ENCODE measurements around the gene ZNF277. TPM values are rescaled to one million over a fixed set of nuclear protein-coding genes. Genes with fewer than 3 reads are reported as not detected.

Gene ZNF277
- total RNA-seq, 1 experiment from 2014 or later = 12.8 TPM

GRCh38 chr7:112386619-112387018 is 180.1 kb downstream of the ZNF277 start:
- TF ChIP-seq CTCF (IDR thresholded peaks at IDR 0.05) (no peak), SIN3A (IDR thresholded peaks at IDR 0.05; ENCODE audit: borderline replicate concordance, insufficient read depth, low read depth, low read length) (no peak), REST (IDR thresholded peaks at IDR 0.05; ENCODE audit: insufficient read depth in 1 of 2, low read depth in 2 of 2, low read length in 1 of 2) (no peak), TCF7L2 (IDR thresholded peaks at IDR 0.05; ENCODE audit: low read depth, low read length) (no peak), POLR2AphosphoS5 (IDR thresholded peaks at IDR 0.05; ENCODE audit: low read depth, low read length) (no peak)
- Histone ChIP-seq H3K4me1 (ENCODE audit: control insufficient read depth, insufficient read depth, low read length) (0 out of 2 replicates have a peak, but pooled peaks cover 3% of the 10 kb centered on the region), H3K27ac (ENCODE audit: low read length) (no peak overlapping the region), H3K36me3 (ENCODE audit: control insufficient read depth, insufficient read depth, low read length) (no peaks in the 10 kb centered on the region), H3K27me3 (ENCODE audit: control insufficient read depth, insufficient read depth, low read length) (no peaks in the 10 kb centered on the region; the same call in 1 of the 2 replicates), H3K4me3 (ENCODE audit: low read depth in 2 of 2, low read length in 2 of 2) (no peak overlapping the region), H3K9me3 (ENCODE audit: control insufficient read depth, insufficient read depth, low read depth, low read length) (no peaks in the 10 kb centered on the region)
- BruUV-seq (replicated peaks) = no TSS peak
- ATAC-seq (no peak), DNase-seq (ENCODE audit: low read depth, low spot score) (no peak)
- ChIA-PET CTCF (no interaction called here), POLR2A (no interaction called here)
- intact Hi-C loops (cut with micrococcal nuclease; ENCODE audit: unreplicated experiment) = loop anchor here (10.0 kb wide), 1 partner anchor 182 kb away; the partner anchor contains the start of genes DOCK4 and ZNF277
- in situ Hi-C loops (cut with HindIII; ENCODE audit: low pct_unique_long_range_greater_than_20kb, low sequenced_read_pairs) = no loop called here

- Histone ChIP-seq H3K9me3 (ENCODE audit: control insufficient read depth, insufficient read depth, low read depth, low read length) (no peaks in the 10 kb centered on the region), H3K4me1 (ENCODE audit: control insufficient read depth, insufficient read depth, low read length) (0 out of 2 replicates have a peak, but pooled peaks cover 3% of the 10 kb centered on the region), H3K27me3 (ENCODE audit: control insufficient read depth, insufficient read depth, low read length) (no peaks in the 10 kb centered on the region; the same call in 1 of the 2 replicates), H3K4me3 (ENCODE audit: low read depth in 2 of 2, low read length in 2 of 2) (no peak overlapping the region), H3K27ac (ENCODE audit: low read length) (no peak overlapping the region), H3K36me3 (ENCODE audit: control insufficient read depth, insufficient read depth, low read length) (no peaks in the 10 kb centered on the region)
- no TSS peak for BruUV-seq (replicated peaks)
- CTCF ChIA-PET = no interaction called here
- ATAC-seq (no peak), DNase-seq (ENCODE audit: low read depth, low spot score) (no peak)
- in situ Hi-C loops (cut with HindIII; ENCODE audit: low pct_unique_long_range_greater_than_20kb, low sequenced_read_pairs) = no loop called here
- intact Hi-C loops (cut with micrococcal nuclease; ENCODE audit: unreplicated experiment) = no loop called here
- POLR2A ChIA-PET = interaction anchor here (0.6 kb wide), 1 partner anchor 39 kb away, joined by 3 read pairs; no protein-coding TSS in a partner anchor
- TF ChIP-seq SIN3A (IDR thresholded peaks at IDR 0.05; ENCODE audit: borderline replicate concordance, insufficient read depth, low read depth, low read length) (no peak), TCF7L2 (IDR thresholded peaks at IDR 0.05; ENCODE audit: low read depth, low read length) (no peak), POLR2AphosphoS5 (IDR thresholded peaks at IDR 0.05; ENCODE audit: low read depth, low read length) (no peak), REST (IDR thresholded peaks at IDR 0.05; ENCODE audit: insufficient read depth in 1 of 2, low read depth in 2 of 2, low read length in 1 of 2) (no peak), CTCF (IDR thresholded peaks at IDR 0.05) (no peak)
Measured at GRCh38 chr7:112390167-112390566, 183.7 kb downstream of the ZNF277 start.
